NCI-H345 treated with DMSO at 0.1 percent for 48 hours (cell line): ENCODE results near the gene TRPC4AP.
"Not testable (repeated sequence)": the region's sequence is repeated elsewhere in the genome, so short reads cannot be mapped to it uniquely, and the experiment has no call there.

Experiments
- DNase-seq: peaks from one replicate; lab custom pipeline; 2025; ENCODE audit not compliant: unreplicated experiment; lab: John Stamatoyannopoulos, UW

The TRPC4AP gene

GRCh38 chr20:35092524-35093266 is at the start of gene TRPC4AP:
Gene TRPC4AP, minus strand, starts transcription at chr20:35092807. Its CDS starts 26 bp downstream, at chr20:35092781.
- DNase-seq = peak; percentile 91

GRCh38 chr20:35135867-35136586 is 43.4 kb upstream of the TRPC4AP start:
- DNase-seq = no peak

GRCh38 chr20:35134880-35135279 is 42.3 kb upstream of the TRPC4AP start:
- DNase-seq = no peak

- no peak for DNase-seq
Measured at GRCh38 chr20:35134472-35134871, 41.9 kb upstream of the TRPC4AP start.

- no peak for DNase-seq
Measured at GRCh38 chr20:35133735-35134134, 41.1 kb upstream of the TRPC4AP start.

GRCh38 chr20:35133031-35133430 is 40.4 kb upstream of the TRPC4AP start:
- no peak for DNase-seq

GRCh38 chr20:35131934-35132333 is 39.3 kb upstream of the TRPC4AP start:
- no peak for DNase-seq

GRCh38 chr20:35129647-35130069 is 37.1 kb upstream of the TRPC4AP start:
- DNase-seq = no peak

- no peak for DNase-seq
Measured at GRCh38 chr20:35125753-35126152, 33.1 kb upstream of the TRPC4AP start.

- DNase-seq = no peak
Measured at GRCh38 chr20:35122756-35123405, 30.3 kb upstream of the TRPC4AP start.

GRCh38 chr20:35121186-35121585 is 28.6 kb upstream of the TRPC4AP start:
- no peak for DNase-seq

GRCh38 chr20:35120012-35120701 is 27.6 kb upstream of the TRPC4AP start:
- no peak for DNase-seq

GRCh38 chr20:35117629-35118028 is 25.0 kb upstream of the TRPC4AP start:
- no peak for DNase-seq

- DNase-seq = no peak
Measured at GRCh38 chr20:35117196-35117595, 24.6 kb upstream of the TRPC4AP start.

- DNase-seq = no peak
Measured at GRCh38 chr20:35116258-35116657, 23.7 kb upstream of the TRPC4AP start.

- DNase-seq = no peak
Measured at GRCh38 chr20:35115606-35116005, 23.0 kb upstream of the TRPC4AP start.

- DNase-seq = not testable (repeated sequence)
Measured at GRCh38 chr20:35112276-35112675, 19.7 kb upstream of the TRPC4AP start.

GRCh38 chr20:35111141-35111888 is 18.7 kb upstream of the TRPC4AP start:
- DNase-seq = no peak

GRCh38 chr20:35108921-35109320 is 16.3 kb upstream of the TRPC4AP start:
- DNase-seq = no peak

GRCh38 chr20:35106827-35107380 is 14.3 kb upstream of the TRPC4AP start:
- DNase-seq = no peak
